ENCODE results near the gene CLEC4A.

The CLEC4A gene

GRCh38 chr12:8143261-8143660 lies 19.8 kb downstream of the CLEC4A start:
- DNase-seq (ENCODE audit: low read depth) = no peak
- TF ChIP-seq, protein P1, sequence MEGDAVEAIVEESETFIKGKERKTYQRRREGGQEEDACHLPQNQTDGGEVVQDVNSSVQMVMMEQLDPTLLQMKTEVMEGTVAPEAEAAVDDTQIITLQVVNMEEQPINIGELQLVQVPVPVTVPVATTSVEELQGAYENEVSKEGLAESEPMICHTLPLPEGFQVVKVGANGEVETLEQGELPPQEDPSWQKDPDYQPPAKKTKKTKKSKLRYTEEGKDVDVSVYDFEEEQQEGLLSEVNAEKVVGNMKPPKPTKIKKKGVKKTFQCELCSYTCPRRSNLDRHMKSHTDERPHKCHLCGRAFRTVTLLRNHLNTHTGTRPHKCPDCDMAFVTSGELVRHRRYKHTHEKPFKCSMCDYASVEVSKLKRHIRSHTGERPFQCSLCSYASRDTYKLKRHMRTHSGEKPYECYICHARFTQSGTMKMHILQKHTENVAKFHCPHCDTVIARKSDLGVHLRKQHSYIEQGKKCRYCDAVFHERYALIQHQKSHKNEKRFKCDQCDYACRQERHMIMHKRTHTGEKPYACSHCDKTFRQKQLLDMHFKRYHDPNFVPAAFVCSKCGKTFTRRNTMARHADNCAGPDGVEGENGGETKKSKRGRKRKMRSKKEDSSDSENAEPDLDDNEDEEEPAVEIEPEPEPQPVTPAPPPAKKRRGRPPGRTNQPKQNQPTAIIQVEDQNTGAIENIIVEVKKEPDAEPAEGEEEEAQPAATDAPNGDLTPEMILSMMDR (conservative IDR thresholded peaks at IDR 0.05; ENCODE audit: control insufficient read depth, insufficient read depth, low read depth, low read length) = no peak
- H3K4me3 ChIP-seq (ENCODE audit: control insufficient read depth, low read depth, low read length) = no peak overlapping the region

- TF ChIP-seq, protein P1 (conservative IDR thresholded peaks at IDR 0.05; ENCODE audit: control insufficient read depth, insufficient read depth, low read depth, low read length) = no peak
Observed at GRCh38 chr12:8145754-8146441, 22.5 kb downstream of the CLEC4A start.

GRCh38 chr12:8146442-8146771 lies 23.0 kb downstream of the CLEC4A start:
- no peak for DNase-seq (ENCODE audit: low read depth)
- peak overlapping the region; percentile 9 for H3K4me3 ChIP-seq (ENCODE audit: control insufficient read depth, low read depth, low read length)
- TF ChIP-seq, protein P1 (conservative IDR thresholded peaks at IDR 0.05; ENCODE audit: control insufficient read depth, insufficient read depth, low read depth, low read length) = no peak

More at GRCh38 chr12:8145754-8146441, 22.5 kb downstream of the CLEC4A start:
- H3K4me3 ChIP-seq (ENCODE audit: control insufficient read depth, low read depth, low read length) = peak overlapping the region; percentile 9
- DNase-seq (ENCODE audit: low read depth) = peak; percentile 83

DNA sequence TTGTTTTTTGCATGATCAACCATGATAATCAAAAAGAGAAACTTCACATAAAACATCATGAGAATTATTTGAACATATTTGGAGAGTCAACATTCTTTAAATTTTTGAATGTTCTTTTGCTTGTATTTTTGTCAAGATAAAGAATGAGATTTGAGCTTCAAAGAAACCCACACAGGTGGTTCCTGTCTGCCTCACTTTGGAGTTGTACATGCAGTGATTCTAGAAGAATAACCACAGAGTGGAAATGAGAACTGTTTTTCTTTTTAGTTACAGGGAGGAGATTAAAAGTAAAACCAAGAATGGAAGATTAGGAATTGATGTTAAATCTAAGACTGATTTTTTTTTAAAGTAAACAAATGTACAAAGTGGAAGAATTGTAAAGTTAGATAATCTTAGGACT lies 31.1 kb downstream of the CLEC4A start:
- TF ChIP-seq, protein P1 (conservative IDR thresholded peaks at IDR 0.05; ENCODE audit: control insufficient read depth, insufficient read depth, low read depth, low read length) = no peak
- DNase-seq (ENCODE audit: low read depth) = no peak
- H3K4me3 ChIP-seq (ENCODE audit: control insufficient read depth, low read depth, low read length) = no peak overlapping the region

DNA sequence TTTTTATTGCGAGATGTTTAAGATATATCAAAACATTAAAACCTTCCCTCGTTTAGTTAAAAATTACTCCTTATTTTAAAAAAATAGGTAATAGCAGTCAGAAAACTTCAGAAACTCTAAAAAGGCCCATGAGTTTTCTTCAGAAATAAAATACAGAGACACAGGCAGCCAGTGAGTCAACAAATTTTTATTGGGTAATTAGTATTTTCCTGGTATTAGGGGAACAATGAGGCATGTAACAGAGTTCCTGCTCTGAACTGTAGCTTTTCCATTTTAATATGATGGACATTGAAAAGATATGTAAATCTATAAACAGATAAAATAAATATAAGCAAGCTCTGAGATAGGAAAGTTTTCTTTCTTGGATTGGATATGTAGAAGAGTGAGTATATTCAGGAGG lies 33.0 kb downstream of the CLEC4A start:
- no peak overlapping the region for H3K4me3 ChIP-seq (ENCODE audit: control insufficient read depth, low read depth, low read length)
- TF ChIP-seq, protein P1 (conservative IDR thresholded peaks at IDR 0.05; ENCODE audit: control insufficient read depth, insufficient read depth, low read depth, low read length) = no peak
- no peak for DNase-seq (ENCODE audit: low read depth)

GRCh38 chr12:8156845-8157244 lies 33.4 kb downstream of the CLEC4A start, which contains the start of gene ZNF705A:
Gene ZNF705A (plus strand): TSS chr12:8157015. CDS start chr12:8172626, 15,611 bp downstream.
- DNase-seq (ENCODE audit: low read depth) = peak; percentile 22
- no peak within 1 kb of the TSS for H3K4me3 ChIP-seq (ENCODE audit: control insufficient read depth, low read depth, low read length)
- TF ChIP-seq, protein P1 (conservative IDR thresholded peaks at IDR 0.05; ENCODE audit: control insufficient read depth, insufficient read depth, low read depth, low read length) = no peak

Measured in fibroblast of mammary gland (primary cell).